Psoas muscle (tissue), 8 donors: ENCODE measurements around the gene KCNQ5. TPM values are rescaled to one million over a fixed set of nuclear protein-coding genes. Genes with fewer than 3 reads are reported as not detected.

Experiments used
- ATAC-seq, 4 donors: fragments of 200-7000 bp; cut with Tn5 transposase; one replicate each; pipeline ENCODE4 v1.9.1; 2020; ENCODE audit warnings: moderate library complexity in 3 of 4, mild to moderate bottlenecking in 2 of 4
- DNase-seq, 2 donors: peaks; one replicate each; pipeline ENCODE4 v3.0.0-alpha.2; 2020
- H3K27ac ChIP-seq: fragments of 200-600 bp; one replicate; pipeline ENCODE4 v1.8.0; 2022
- H3K27me3 ChIP-seq, 3 donors: fragments of 200-600 bp in 1 of 3; one replicate each; pipeline versions ENCODE4 v1.6.1 to v1.8.0; 2013 to 2022; ENCODE audit warnings: low read length in 2 of 3, mild to moderate bottlenecking in 2 of 3, moderate library complexity in 1 of 3; ENCODE audit not compliant: insufficient read depth in 3 of 3
- H3K36me3 ChIP-seq, 2 donors: fragments of 200-600 bp in 1 of 2; one replicate each; pipeline versions ENCODE4 v1.6.1 to v1.8.0; 2013 to 2022; ENCODE audit warnings: low read depth in 1 of 2, mild to moderate bottlenecking in 1 of 2, moderate library complexity in 1 of 2; ENCODE audit not compliant: insufficient read depth in 1 of 2
- H3K4me1 ChIP-seq: fragments of 200-600 bp; one replicate; pipeline ENCODE4 v1.8.0; 2022
- H3K4me3 ChIP-seq: fragments of 200-600 bp; one replicate; pipeline ENCODE4 v1.8.0; 2022; ENCODE audit warnings: mild to moderate bottlenecking
- H3K9me3 ChIP-seq: fragments of 200-600 bp; one replicate; pipeline ENCODE4 v1.8.0; 2022
- CTCF ChIP-seq: fragments of 200-600 bp; IDR thresholded peaks from one replicate; pipeline ENCODE4 v1.8.0; 2022; ENCODE audit warnings: antibody characterized with exemption
- WGBS, 3 donors: extraction: QIAGEN DNeasy Blood & Tissue Kit; methylation state at CpG; one replicate each; pipeline versions ENCODE4 v1.1.6 to v1.1.7; 2013; 5-methylcytosine and 5-hydroxymethylcytosine counted together
- intact Hi-C, 2 donors: fragments of 100-400 bp; cut with DNase I; formaldehyde crosslinking; loops; one replicate each; pipeline versions ENCODE4 v1.11.0 to v1.14.2; 2022
- polyA plus RNA-seq, 3 donors: library from polyadenylated mRNA; stranded (reverse); fragments of 200-250 nt; gene quantifications; one replicate each; pipeline ENCODE4 v1.2.3, GENCODE V29; 2013
- total RNA-seq, 4 donors: library from RNA; stranded (reverse); fragmentation: NEBNext Ultra II Directional in 2 of 4; extraction: Animal tissue kit (Norgen Biotek cat#: 25700) in 2 of 4; gene quantifications; one replicate each; pipeline versions ENCODE4 v1.2.1 to v1.2.4, GENCODE V29; 2021 to 2023
- donor health status: healthy with polysubstance abuse.
- donor health status: DM: no; HTN: no; CAD: no; lungs with moderate emphysema.
- donor health status: Bipolar disorder and iron deficiency.
- donor health status: healthy.
- donor health status: DM: yes; HTN: yes; CAD: no.
- donor health status: DM: no; HTN: no; CAD: no.
- donor health status: DM: no; HTN: no; CAD: no.
- donor health status: DM: yes; HTN: yes; CAD: no.

KCNQ5 gene
- total and polyA plus RNA-seq, 7 donors, result 4.4 to 90.7 (median 25.7) TPM

GRCh38 chr6:72704979-72705378 is 83.1 kb downstream of the KCNQ5 start:
- Histone ChIP-seq H3K9me3 (no peaks in the 10 kb centered on the region), H3K27ac (no peak overlapping the region), H3K4me3 (no peak overlapping the region), H3K36me3 (no peaks in the 10 kb centered on the region), H3K4me1 (no peaks in the 10 kb centered on the region), H3K27me3 (no peaks in the 10 kb centered on the region)
- intact Hi-C loops, result no loop called here
- ATAC-seq (no peak), DNase-seq (no peak)
- WGBS, 3 donors, result 86 to 90% (median 87%) methylated on average over 4 of the region's 4 CpGs
- no peak for TF ChIP-seq CTCF

- TF ChIP-seq CTCF, result no peak
- WGBS, 3 donors, result 74 to 86% (median 83%) methylated on average over 1 of the region's 1 CpG
- Histone ChIP-seq H3K36me3 (no peaks in the 10 kb centered on the region), H3K27me3 (no peaks in the 10 kb centered on the region), H3K9me3 (no peaks in the 10 kb centered on the region), H3K4me3 (no peak overlapping the region), H3K4me1 (peaks cover 23% of the 10 kb centered on the region), H3K27ac (no peak overlapping the region)
- DNase-seq, result no peak
- no peak for ATAC-seq
- intact Hi-C loops, result no loop called here
Measured at GRCh38 chr6:72709431-72709830, 87.6 kb downstream of the KCNQ5 start.

GRCh38 chr6:72711731-72712130 is 89.9 kb downstream of the KCNQ5 start:
- ATAC-seq (no peak), DNase-seq (no peak)
- Histone ChIP-seq H3K4me1 (peaks cover 27% of the 10 kb centered on the region), H3K9me3 (no peaks in the 10 kb centered on the region), H3K4me3 (no peak overlapping the region), H3K36me3 (no peaks in the 10 kb centered on the region), H3K27me3 (no peaks in the 10 kb centered on the region), H3K27ac (peak overlapping the region; percentile 13)
- intact Hi-C loops, result no loop called here
- TF ChIP-seq CTCF, result no peak
- WGBS, 3 donors, result 96 to 100% (median 97%) methylated on average over 1 of the region's 1 CpG

GRCh38 chr6:72712910-72713309 is 91.0 kb downstream of the KCNQ5 start:
- no peaks in the 10 kb centered on the region for H3K27me3 ChIP-seq
- DNase-seq, result no peak
- no peaks in the 10 kb centered on the region for H3K9me3 ChIP-seq
- no peak overlapping the region for H3K27ac ChIP-seq
- H3K36me3 ChIP-seq, result no peaks in the 10 kb centered on the region
- TF ChIP-seq CTCF, result no peak
- intact Hi-C loops, result no loop called here
- peaks cover 27% of the 10 kb centered on the region for H3K4me1 ChIP-seq
- peak overlapping the region; percentile 16 for H3K4me3 ChIP-seq
- WGBS, 3 donors, result 17 to 27% (median 25%) methylated on average over 6 of the region's 6 CpGs
- peak in 3 of 4 donors; percentile 43 to 74 (median 64) for ATAC-seq

DNA sequence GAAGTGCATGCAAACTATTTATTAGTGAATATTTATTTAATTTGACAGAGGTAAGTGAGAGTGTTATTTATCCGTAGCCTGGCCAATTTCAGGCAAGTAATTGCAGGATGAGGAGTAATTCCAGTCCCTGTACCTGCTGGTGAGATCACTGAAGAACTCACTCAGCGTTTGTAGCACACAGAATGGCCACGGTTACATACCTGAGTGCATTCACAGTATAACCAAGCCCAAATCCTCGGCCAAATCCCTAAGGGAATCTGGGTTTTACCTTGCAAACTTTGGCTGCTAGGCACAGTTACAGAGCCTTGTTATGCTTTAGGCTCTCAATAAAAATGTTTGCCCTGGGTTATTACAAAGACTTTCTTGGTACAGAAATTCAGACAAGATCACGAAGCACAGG is 93.3 kb downstream of the KCNQ5 start:
- Histone ChIP-seq H3K4me1 (peaks cover 27% of the 10 kb centered on the region), H3K27ac (no peak overlapping the region), H3K9me3 (no peaks in the 10 kb centered on the region), H3K36me3 (no peaks in the 10 kb centered on the region), H3K27me3 (no peaks in the 10 kb centered on the region), H3K4me3 (no peak overlapping the region)
- TF ChIP-seq CTCF, result no peak
- DNase-seq (no peak), ATAC-seq (no peak)
- WGBS, 3 donors, result 35 to 66% (median 43%) methylated on average over 5 of the region's 5 CpGs
- intact Hi-C loops, result no loop called here
